Limb (tissue), 2 donors: ENCODE measurements around the gene LDB1.

Experiments
- DNase-seq, 2 donors: peaks; one replicate each; pipeline ENCODE4 v3.0.0-alpha.2; 2016; ENCODE audit errors: extremely low spot score in 2 of 2

The LDB1 gene

DNA sequence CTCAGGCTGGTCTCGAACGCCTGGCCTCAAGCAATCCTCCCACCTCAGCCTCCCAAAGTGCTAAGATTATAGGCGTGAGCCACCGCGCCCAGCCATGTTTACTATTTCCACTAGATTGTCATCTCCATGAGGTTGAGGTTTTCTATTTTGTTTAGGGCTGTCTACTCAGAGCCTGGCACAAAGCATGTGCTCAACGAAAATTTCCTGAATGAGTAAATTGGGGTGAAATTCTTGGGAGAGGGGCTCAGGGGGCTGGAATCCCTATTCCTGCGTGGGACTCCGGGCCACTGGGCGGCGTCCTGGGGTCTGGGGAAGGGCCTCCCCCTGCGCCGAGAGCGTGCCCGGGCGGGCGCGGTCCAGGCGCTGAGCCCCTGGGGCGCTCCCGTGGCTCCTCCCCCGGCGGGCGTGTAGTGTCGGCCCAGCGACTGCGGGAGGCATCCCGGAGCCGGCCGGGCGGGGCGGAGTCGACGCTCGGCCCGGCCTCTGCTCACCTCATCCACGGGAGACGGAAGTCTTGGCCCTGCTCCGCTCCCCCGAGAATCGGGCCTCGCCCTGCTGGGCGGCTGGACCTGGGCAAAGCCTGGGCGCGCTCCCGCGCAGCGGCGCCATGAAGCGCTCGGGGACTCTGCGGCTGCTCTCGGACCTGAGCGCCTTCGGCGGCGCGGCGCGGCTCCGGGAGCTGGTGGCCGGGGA lies 55.2 kb downstream of the LDB1 start, which contains the start of gene HPS6:
Gene HPS6 (plus strand): TSS at position 482 of the 693 bp plus-strand sequence. CDS start 126 bp downstream, at position 608.
- DNase-seq = peak; percentile 84 to 88

DNA sequence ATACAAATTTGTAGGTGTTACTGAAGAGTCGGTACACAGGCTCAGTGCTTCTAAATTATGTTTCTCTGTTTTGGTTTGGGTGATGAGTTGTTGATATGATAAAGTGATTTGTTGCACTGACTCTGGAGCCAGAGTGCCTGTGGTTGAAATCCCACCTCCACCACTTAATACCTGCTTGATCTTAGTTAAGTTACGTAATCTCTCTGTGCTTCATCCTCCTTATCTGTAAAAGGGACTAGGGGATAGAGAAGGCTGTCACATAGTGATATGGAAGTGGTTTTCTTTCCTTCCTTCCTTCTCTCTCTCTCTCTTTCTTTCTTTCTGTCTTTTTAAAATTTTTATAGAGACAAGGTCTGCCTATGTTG lies 55.7 kb downstream of the LDB1 start:
- DNase-seq = no peak

DNA sequence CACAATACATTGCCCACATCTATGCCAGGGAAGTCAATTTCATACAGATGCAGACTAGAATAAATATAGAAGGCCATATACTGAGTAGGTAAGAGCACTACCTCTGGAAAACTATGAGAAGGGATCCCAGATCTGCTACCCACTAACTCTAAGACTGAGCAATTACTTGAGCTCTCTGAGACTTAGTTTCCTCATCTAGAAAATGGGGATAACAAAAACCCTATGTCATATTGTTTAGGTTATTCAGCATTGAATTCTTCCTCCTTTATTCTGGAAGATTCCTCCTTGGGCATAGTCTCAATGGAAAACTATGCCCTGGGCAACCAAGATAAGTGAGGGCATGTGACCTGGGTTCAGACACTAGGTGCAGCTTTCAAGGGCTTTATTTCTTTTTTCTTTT lies 60.2 kb downstream of the LDB1 start:
- DNase-seq = no peak
